Activated T-helper 1 cell treated with Interleukin-2 at 50 U/mL for 16 hours (primary cell): ENCODE measurements around the gene XPO1.
"Not testable (repeated sequence)": the region's sequence is repeated elsewhere in the genome, so short reads cannot be mapped to it uniquely, and the experiment has no call there.

ENCODE experiments used
- DNase-seq: peaks from one replicate; pipeline ENCODE4 v3.0.0-alpha.2; 2020; ENCODE audit warnings: low read depth

XPO1 gene

GRCh38 chr2:61534926-61535325 is 3.2 kb downstream of the XPO1 start:
- no peak for DNase-seq

DNA sequence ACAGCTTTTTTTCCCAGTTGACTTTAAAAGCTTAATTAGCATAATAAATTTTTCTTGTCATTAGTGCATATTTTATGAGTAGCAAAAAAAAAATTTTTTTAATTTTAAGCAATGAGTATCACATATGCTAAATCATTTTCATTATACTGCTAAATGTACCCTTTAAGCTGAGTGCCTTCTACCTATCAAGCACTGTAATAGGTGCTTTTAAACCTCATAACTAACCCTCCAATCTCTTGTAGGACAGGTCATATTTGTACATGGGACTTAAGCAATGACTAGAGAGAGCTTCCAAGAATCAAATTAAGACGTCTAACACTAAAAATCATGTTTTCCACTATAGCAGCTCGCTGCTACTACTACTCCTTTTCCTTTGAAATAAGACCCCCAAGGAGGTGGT is 7.4 kb downstream of the XPO1 start:
- DNase-seq = no peak

DNA sequence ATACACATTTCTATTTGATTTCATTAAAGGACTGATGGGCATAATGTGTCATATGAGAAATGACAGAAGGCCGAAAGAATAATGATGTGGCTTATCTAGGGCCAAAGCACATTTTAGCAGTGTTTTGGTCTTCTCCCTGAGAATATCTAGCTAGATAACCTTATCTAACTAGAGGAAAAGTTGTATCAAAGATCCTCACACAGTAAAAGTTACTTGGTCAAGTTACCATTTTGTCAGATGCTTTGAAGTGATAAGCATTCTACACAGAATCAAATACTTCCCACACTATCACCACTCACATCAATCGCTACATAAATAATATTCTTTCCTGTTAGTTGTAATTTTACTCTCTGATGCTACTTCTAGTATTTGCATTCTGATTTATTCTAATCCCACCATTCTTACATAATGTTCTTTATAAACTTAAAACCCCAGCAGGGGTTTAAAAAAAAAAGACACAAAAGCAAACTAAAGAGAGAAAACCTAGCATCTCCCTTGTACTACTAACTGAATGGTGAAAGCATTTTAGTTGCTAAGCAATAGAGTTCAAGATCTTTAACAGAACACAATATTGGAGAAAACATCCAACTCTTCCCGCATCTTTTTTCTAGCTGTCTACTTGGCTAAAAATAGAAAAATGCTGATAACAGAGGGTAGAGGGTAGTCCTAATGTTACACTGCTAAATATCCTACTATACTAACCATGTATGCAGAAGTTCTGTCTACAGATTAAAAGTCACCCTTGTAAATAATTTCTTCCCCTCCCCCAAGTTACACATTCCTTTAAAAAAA is 8.0 kb downstream of the XPO1 start:
- DNase-seq = no peak

GRCh38 chr2:61520261-61520660 is 17.9 kb downstream of the XPO1 start:
- no peak for DNase-seq

GRCh38 chr2:61512768-61513398 is 25.3 kb downstream of the XPO1 start:
- no peak for DNase-seq

GRCh38 chr2:61510674-61511671 is 27.2 kb downstream of the XPO1 start:
- no peak for DNase-seq

DNA sequence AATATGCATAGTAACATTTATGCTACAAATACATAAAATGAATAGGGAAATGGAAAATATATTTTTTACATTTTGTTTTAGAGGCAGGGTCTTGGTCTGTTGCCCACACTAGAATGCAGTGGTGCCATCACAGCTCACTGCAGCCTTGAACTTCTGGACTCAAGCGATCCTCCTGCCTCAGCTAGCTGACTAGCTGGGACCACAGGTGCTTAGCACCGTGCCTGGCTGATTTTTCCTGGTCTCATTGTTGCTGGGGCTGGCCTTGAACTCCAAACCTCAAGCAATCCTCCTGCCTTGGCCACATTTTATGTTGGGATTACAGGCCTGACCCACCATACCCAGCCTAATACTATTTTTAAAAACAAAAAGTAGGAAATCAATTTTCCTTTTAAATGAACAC is 33.2 kb downstream of the XPO1 start:
- no peak for DNase-seq

GRCh38 chr2:61499060-61499459 is 39.1 kb downstream of the XPO1 start:
- DNase-seq = no peak

- DNase-seq = no peak
Measured at GRCh38 chr2:61493523-61493942, 44.6 kb downstream of the XPO1 start.

DNA sequence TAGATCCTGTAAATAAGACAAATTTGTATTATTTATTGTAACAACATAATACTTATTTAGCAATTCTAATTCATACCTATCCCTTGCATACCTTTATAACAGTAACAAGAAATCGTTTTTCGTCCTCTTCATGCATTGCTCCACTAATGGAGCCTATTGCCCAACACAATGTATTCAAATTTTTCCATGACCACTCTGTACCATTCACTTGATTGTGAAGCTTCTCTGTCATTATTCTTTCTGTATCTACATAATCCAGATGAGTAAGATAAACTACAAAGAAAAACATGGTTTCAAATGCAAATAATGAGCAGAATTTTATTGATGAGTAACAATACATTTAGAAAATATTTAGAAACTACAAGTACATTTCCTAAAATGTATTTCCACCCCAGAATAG is 45.7 kb downstream of the XPO1 start:
- no peak for DNase-seq

DNA sequence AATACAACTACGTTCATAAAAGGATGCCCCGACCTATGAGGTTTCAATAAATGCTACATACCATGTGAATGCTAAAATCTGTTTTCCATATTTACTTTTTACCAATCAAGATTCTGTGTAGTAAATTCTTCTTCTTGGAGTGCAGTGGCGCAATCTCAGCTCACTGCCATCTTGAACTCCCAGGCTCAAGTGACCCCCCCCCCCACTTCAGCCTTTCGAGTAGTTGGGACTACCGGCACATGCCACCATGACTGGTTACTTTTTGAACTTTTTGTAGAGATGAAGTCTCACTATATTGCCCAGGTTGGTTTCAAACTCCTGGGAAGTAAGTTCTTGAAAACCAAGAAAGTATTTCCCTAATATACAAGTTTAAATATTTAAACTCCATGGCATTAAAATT is 52.9 kb downstream of the XPO1 start:
- DNase-seq = no peak

DNA sequence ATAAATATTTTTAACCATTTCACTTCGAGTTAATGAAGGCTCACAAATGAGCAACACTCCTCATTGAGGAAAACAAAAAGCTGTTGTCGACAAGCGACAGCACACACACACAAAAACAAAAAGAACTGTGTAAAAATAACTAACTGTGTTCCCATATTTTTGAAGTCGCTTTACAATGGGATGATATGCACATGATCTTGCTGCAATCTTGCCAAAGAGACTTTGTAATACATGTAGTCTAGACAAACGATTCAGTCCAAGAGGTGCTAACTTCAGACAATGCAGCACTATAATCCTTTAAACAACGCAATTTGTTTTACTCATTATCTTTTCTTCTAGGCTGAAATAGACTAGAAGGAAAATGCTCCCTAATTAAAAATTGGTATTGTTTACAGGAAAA is 60.1 kb downstream of the XPO1 start:
- DNase-seq = no peak

- not testable (repeated sequence) for DNase-seq
Measured at GRCh38 chr2:61476929-61477589, 61.1 kb downstream of the XPO1 start.

DNA sequence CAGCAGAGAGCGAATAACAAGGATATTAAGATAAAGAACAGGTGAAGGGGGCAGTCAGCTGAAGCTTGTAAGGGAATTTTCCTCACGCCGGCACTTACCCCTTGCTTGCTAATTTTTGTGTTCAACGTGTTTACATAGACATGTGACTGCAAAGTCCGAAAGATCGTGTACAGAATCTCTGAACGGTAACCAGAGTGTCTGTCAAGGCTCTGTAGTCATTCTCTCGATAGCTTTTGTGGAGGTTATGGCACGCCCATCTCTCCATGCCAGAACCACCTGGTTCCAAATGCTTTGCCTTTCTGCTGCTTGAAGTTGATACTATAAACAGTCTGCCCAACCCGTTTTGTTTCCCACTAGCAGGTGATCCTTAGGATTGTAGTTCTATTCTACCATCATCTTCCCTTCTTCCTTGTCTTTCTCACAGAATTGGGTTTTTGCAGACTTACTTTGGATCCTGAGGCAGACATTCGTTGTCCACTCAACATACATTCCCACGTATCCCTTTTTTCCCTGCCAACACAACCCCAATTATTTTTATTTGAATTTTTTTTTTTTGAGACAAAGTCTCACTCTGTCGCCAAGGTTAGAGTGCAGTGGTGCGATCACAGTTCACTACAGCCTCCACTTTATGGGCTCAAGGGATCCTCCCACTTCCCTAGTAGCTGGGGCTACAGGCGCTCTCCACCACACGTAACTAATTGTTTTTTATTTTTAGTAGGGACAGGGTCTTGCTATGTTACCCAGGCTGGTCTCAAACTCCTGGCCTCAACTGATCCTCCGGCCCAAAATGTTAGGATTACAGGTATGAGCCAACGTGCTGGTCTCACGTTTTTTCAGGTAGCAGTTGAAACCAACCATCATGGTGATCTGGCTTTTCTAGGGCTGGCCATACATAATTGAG is 66.0 kb downstream of the XPO1 start:
- DNase-seq = no peak

GRCh38 chr2:61470965-61471904 is 66.9 kb downstream of the XPO1 start, which contains the start of gene USP34:
Gene USP34 (minus strand): TSS chr2:61471087. CDS start chr2:61470692, 395 bp downstream.
- DNase-seq = peak; percentile 92

GRCh38 chr2:61470122-61470951 is 67.8 kb downstream of the XPO1 start:
- peak; percentile 70 for DNase-seq

- DNase-seq = no peak
Measured at GRCh38 chr2:61469424-61470121, 68.6 kb downstream of the XPO1 start.

- DNase-seq = not testable (repeated sequence)
Measured at GRCh38 chr2:61468231-61468630, 69.9 kb downstream of the XPO1 start.
